ENCODE data around the gene WDFY2. TPM values are rescaled to one million over a fixed set of nuclear protein-coding genes. Genes with fewer than 3 reads are reported as not detected.
A peak's percentile ranks its signal among the peaks of the same experiment; 100 is the strongest.

The WDFY2 gene
- total RNA-seq, 6 donors from 2014 or later: 13.4 to 34.0 (median 18.8) TPM

DNA sequence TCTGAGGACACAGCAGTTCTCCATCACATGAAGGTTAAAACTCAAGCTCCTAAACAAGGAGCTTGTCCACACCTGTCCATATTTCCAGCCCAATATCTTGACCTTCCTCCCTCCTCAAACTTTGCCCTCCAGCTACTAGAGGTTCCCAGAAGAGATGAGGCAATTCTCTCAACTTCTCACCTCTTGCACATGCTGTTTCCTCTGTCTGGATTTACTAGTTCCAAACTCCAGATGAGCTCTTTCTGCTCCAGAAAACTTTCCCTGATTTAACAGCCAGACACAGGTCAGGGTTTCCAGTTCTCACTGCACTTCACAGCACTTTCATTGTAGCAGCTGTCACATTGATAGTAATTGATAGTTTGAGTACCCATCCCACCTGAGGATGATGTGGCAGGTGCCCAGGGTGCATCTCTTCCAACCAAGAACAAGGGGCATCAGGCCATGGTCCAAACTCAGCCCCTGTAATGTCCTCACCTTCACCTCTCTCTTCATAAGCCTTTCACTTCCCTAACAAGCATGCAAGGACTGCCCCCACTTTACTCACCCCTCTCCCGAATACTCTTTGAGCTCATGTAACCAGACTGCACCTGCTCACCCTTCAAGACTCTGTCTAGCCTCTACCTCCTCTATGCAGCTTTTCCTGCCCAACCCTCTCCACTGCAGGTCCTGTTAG is 3.0 kb upstream of the WDFY2 start:
- no peak for ATAC-seq (ENCODE audit: low FRiP score in 2 of 2)
- no peak overlapping the region for H3K27ac ChIP-seq
- no peak for DNase-seq
- no peaks in the 10 kb centered on the region for H3K36me3 ChIP-seq
- H3K9me3 ChIP-seq: no peaks in the 10 kb centered on the region
- no peaks in the 10 kb centered on the region for H3K27me3 ChIP-seq
- TF ChIP-seq POLR2AphosphoS5 (IDR thresholded peaks at IDR 0.05) (no peak), EP300 (IDR thresholded peaks at IDR 0.05) (no peak), POLR2A (IDR thresholded peaks at IDR 0.05) (no peak), CTCF (IDR thresholded peaks at IDR 0.05) (no peak)
- peaks cover 5 to 16% (median 11%) of the 10 kb centered on the region in 4 donors for H3K4me1 ChIP-seq
- 78 to 81% methylated on average over 1 of the region's 1 CpG for WGBS, 2 donors
- no peak overlapping the region for H3K4me3 ChIP-seq

- WGBS, 2 donors: 32 to 68% methylated on average over 4 to 9 of the region's 9 CpGs
- Histone ChIP-seq H3K9me3 (no peaks in the 10 kb centered on the region), H3K4me3 (peak overlapping the region in 3 of 4 donors; percentile 92 to 96 (median 96)), H3K27ac (peak overlapping the region; percentile 79 to 94 (median 92)), H3K4me1 (peaks cover 5 to 18% (median 11%) of the 10 kb centered on the region in 4 donors), H3K27me3 (no peaks in the 10 kb centered on the region), H3K36me3 (no peaks in the 10 kb centered on the region)
- DNase-seq: no peak
- TF ChIP-seq CTCF (IDR thresholded peaks at IDR 0.05) (no peak), EP300 (IDR thresholded peaks at IDR 0.05) (no peak), POLR2A (IDR thresholded peaks at IDR 0.05) (no peak), POLR2AphosphoS5 (IDR thresholded peaks at IDR 0.05) (no peak)
- no peak for ATAC-seq (ENCODE audit: low FRiP score in 2 of 2)
Measured at GRCh38 chr13:51583469-51583874, 790 bp upstream of the WDFY2 start.

DNA sequence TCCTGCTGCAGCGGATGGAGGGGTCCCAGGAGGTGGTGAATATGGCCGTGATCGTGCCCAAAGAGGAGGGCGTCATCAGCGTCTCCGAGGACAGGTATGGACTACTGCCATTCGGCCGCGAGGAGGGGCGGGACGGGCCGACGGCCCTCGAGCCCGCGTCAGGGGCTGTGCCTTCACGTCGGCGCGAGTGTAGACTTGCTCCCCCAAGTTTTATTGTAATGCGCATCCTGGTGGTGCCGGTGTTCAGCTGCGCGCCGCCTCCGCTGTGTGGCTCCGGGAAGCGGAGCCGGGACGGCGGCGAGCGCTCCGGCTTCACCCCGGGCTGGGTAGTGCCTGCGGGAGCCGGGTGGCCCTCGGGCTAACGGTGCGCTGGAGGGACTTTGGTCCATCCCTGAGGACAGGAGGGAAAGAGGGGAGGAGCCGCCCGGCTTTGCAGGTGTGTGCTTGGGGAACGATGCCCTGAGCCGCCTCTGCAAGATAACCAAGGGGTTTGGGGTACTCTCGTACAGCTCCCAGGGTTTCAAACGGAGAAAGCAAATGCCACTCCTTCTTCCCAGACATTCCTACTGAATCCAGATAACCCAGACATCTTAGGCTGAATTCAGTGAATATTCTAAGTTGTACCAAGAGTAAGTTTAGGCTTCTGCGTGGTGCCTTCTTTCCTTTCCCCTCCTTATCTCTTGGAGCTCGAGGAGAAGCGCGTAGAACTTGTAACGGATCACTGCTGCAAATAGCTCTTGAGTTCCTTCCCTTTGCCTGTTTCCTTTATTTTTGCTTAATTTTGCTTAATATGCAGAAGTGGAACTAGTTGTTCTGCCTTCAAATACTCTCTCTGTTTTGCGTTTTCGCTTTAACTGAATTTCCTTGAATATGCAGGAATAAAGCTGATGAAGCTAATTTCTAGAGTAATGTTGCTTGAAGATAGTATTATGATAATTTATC is 740 bp downstream of the WDFY2 start:
- Histone ChIP-seq H3K27ac (peak overlapping the region; percentile 89 to 94 (median 92)), H3K9me3 (no peaks in the 10 kb centered on the region), H3K4me1 (peaks cover 11 to 25% (median 14%) of the 10 kb centered on the region in 4 donors), H3K27me3 (no peaks in the 10 kb centered on the region), H3K4me3 (peak overlapping the region; percentile 81 to 96 (median 94)), H3K36me3 (no peaks in the 10 kb centered on the region)
- no peak for TF ChIP-seq POLR2AphosphoS5 (IDR thresholded peaks at IDR 0.05)
- TF ChIP-seq CTCF (IDR thresholded peaks at IDR 0.05): peak in 3 of 6 experiments; percentile 27 to 47 (median 40)
- TF ChIP-seq EP300 (IDR thresholded peaks at IDR 0.05): no peak
- peak in 1 of 4 donors; percentile 30 for TF ChIP-seq POLR2A (IDR thresholded peaks at IDR 0.05)
- WGBS, 2 donors: 1 to 9% methylated on average over 12 to 53 of the region's 53 CpGs
- DNase-seq (peak; percentile 63 to 92), ATAC-seq (ENCODE audit: low FRiP score in 2 of 2) (peak; percentile 11 to 66)

GRCh38 chr13:51585696-51586095 is 1.4 kb downstream of the WDFY2 start:
- Histone ChIP-seq H3K4me3 (peak overlapping the region in 3 of 4 donors; percentile 92 to 96 (median 96)), H3K9me3 (no peaks in the 10 kb centered on the region), H3K36me3 (no peaks in the 10 kb centered on the region), H3K4me1 (peaks cover 18 to 32% (median 21%) of the 10 kb centered on the region in 4 donors), H3K27ac (peak overlapping the region in 3 of 4 donors; percentile 89 to 94 (median 91)), H3K27me3 (no peaks in the 10 kb centered on the region)
- no peak for TF ChIP-seq POLR2A (IDR thresholded peaks at IDR 0.05)
- no peak for TF ChIP-seq POLR2AphosphoS5 (IDR thresholded peaks at IDR 0.05)
- no peak for TF ChIP-seq EP300 (IDR thresholded peaks at IDR 0.05)
- TF ChIP-seq CTCF (IDR thresholded peaks at IDR 0.05): no peak
- WGBS, 2 donors: 59 to 60% methylated on average over 4 of the region's 4 CpGs
- ATAC-seq (ENCODE audit: low FRiP score in 2 of 2): no peak
- DNase-seq: no peak

Measured in upper lobe of left lung (tissue), 6 donors.